GM18511 (cell line): ENCODE data around the gene ATF5.
"Not testable (repeated sequence)": the region's sequence is repeated elsewhere in the genome, so short reads cannot be mapped to it uniquely, and the experiment has no call there.

Experiments
- ATAC-seq: cut with Tn5 transposase; IDR thresholded peaks from one replicate; pipeline ENCODE4 v1.9.1; 2021; ENCODE audit warnings: mild to moderate bottlenecking, moderate library complexity; ENCODE audit not compliant: unreplicated experiment

The ATF5 gene

DNA sequence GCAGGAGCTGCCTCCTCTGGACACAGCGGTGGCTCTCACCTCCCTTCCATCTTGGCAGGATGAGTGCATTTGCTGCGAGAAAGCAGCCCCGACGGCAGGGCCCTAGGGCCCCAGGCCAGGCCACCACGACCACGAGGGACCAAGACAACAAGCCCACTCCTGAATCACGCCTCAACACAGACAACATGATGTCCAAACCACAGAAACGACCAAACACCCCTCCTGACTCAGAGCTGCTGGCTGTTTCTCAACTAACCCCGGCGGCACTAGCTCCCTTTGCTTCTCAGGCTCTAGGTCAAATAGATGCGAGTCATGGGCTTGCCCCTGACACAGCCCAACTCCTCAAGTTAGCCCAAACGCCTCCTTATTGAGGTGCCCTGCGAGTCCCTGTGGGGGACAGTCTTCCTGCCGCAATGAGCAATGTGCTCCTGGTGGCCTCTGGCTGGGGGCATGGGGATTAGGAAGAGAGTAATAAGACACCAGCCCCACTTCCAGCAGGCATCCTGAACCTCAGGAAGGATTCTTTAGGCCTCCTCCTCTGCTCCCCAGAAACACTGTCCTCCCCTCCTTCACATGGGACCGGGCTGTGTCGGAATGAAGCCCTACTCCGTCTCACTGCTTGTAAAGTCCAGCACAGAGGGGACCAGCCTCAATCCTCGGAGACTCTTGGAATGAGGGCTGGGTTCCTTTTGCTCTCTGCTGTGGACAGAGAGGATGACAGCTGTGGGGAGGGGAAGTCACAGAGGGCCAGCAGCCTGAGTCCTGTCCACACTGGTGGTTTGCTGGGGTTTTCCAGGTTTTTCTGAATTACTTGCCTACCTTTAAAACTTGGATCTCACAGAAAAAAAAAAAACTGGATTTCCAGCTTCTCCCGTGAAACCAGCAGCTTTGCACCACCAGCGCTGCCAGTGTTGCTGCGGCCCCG is 6.9 kb upstream of the ATF5 start:
- no peak for ATAC-seq

GRCh38 chr19:49923055-49924003 is 5.7 kb upstream of the ATF5 start:
- no peak for ATAC-seq

GRCh38 chr19:49924004-49924880 is 4.8 kb upstream of the ATF5 start:
- ATAC-seq, result no peak

DNA sequence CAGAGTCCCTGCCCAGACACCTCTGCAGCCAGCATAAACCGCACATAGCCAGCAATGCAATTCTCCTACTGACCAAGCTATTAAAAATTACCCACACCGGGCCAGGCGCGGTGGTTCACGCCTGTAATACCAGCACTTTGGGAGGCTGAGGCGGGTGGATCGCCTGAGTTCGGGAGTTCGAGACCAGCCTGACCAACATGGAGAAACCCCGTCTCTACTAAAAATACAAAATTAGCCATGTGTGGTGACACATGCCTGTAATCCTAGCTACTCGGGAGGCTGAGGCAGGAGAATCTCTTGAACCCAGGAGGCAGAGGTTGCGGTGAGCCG is 4.2 kb upstream of the ATF5 start:
- ATAC-seq, result not testable (repeated sequence)

GRCh38 chr19:49925486-49925885 is 3.5 kb upstream of the ATF5 start:
- ATAC-seq, result no peak

DNA sequence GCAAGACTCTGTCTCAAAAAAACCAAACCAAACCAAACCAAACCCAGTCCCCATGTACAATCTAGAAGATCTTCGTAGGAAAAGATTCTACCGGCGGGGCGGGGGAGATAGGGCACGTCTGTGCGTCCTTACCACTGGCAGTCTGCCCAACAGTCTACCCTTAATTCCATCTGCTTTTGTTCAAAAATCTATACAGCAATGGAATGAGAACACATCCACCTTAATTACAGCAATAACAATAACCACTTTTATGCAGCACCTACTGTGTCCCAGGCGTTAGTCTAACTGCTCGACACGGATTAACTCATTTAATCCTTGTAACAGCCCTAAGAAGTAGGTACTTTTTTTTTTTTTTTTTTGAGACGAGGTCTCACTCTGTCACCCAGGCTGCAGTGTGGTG is 2.5 kb upstream of the ATF5 start:
- ATAC-seq, result no peak

- no peak for ATAC-seq
These were observed 1.3 kb upstream of the ATF5 start for GRCh38 chr19:49927526-49928264.

DNA sequence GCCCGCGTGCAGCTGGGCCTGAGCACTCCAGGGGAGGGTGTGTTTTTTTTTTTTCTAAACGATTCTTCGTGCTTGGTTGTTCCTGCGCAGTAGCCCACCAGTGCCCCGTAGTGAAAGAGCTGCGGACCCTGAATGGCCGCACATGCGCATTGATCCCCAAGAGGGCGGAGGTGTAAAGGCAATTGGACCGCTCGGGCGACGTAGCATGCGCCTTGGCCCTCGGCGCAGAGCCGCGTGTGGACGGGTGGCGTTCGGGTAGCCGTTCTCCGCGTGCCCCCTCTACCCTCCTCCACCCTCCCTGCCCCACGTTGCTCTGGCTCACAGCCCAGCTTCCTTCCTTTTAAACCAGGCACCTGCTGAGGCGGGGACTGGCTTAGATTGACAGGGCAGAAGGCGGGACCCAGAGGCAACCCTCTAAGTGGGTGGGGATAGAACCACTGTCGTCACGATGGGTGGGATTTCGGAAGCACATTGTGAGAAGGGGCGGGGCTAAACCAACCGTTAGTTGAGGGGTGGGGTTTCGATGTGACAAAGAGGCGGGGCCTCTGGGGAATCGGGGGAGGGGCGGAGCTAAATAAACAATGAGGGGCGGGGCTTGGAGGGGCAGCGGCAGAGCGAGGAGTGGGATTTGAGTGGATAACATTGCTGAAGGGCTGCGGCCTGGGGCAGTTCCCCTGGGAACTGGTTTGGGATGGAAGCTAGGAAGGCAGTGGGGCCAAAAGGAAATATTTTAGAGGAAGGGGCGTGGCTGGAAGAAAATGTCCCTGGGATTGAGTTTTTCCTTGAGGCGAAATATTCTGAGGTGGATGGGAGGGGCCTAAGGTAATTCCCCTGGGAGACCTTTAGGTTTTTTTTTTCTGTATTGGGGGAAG is 842 bp downstream of the ATF5 start:
- ATAC-seq, result peak; percentile 62

DNA sequence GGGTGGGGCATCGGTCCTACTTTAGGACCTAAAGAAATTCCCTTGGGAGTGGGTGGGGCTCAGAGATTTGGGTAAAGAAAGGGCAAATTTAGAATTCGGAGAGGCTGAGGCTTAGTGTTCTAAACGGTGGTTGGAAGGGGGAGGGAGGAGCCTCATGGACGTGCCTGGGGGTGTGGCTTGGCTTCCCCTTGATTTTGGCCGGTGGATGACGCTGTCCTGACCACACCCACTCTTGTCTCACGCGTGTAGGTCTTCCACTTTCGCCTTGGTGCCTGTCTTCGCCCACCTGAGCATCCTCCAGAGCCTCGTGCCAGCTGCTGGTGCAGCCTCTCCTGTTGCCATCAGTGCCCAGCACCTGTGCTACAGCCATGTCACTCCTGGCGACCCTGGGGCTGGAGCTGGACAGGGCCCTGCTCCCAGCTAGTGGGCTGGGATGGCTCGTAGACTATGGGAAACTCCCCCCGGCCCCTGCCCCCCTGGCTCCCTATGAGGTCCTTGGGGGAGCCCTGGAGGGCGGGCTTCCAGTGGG is 1.5 kb downstream of the ATF5 start:
- no peak for ATAC-seq

DNA sequence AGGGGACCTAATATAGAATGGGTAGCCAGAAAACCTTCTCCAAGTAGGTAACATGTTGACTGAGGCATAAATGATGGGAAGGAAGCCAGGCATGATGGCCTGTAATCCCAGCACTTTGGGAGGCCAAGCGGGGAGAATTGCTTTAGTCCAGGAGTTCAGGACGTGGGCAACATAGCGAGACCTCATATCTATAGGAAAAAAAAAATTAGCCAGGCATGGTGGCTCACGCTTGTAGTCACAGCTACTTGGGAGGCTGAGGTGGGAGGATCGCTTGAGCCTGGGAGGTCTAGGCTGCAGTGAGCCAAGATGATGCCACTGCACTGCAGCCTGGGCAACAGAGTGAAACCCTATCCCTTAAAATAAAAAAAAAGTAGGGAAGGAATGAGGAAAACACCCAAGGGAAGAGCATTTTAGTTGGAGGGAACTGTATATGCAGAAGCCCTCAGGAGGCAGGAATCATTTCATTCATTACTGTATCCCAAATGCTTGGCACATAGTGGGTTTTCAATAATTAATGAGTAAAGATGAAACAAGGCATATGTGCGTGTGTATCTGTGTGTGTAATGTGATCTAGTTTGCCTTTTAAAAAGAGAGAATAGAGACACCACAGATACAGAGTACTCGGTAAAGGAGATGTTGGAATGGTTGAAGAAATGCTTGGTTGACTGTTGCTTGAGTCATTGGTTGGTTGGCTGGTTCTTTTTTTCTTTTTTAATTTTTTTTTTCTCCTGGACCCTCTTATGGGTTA is 2.5 kb downstream of the ATF5 start:
- ATAC-seq, result no peak

DNA sequence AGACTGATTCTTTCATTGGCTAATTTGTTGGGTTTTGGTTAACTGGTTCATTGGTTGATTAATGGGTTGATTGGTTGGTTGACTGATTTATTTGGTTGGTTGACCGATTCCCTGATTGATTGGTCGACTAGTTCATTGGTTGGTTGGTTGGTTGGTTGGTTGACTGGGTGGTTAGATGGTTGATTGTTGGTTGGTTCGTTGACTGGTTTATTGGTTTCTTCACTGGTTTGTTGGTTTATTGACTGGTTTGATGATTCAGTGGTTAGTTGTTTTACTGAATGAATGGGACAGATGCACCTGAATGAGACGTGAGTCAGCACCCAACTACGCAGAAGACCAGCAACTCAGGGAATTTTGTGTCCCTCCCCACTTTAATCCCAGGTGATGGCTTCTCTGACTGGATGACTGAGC is 3.0 kb downstream of the ATF5 start:
- ATAC-seq, result no peak

- ATAC-seq, result no peak
These were observed 3.7 kb downstream of the ATF5 start for GRCh38 chr19:49932731-49933131.

GRCh38 chr19:49933643-49934042 is 4.6 kb downstream of the ATF5 start:
- no peak for ATAC-seq

DNA sequence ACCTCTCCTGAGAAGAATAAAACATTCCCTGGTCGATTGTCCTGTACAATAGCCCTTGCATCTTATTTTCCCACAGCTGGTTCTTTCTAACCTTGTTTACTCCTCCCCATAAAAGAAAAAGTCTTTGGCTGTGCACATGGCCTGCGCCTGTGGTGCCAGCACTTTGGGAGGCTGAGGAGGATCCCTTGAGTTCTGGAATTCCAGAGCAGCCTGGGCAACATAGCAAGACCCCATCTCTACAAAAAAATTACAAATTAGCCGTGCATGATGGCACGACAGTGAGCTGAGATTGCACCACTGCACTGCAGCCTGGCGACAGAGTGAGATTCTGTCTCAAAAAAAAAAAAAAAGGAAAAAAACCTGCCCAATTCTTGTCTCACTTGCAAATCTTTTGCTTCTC is 7.5 kb downstream of the ATF5 start:
- ATAC-seq, result no peak

DNA sequence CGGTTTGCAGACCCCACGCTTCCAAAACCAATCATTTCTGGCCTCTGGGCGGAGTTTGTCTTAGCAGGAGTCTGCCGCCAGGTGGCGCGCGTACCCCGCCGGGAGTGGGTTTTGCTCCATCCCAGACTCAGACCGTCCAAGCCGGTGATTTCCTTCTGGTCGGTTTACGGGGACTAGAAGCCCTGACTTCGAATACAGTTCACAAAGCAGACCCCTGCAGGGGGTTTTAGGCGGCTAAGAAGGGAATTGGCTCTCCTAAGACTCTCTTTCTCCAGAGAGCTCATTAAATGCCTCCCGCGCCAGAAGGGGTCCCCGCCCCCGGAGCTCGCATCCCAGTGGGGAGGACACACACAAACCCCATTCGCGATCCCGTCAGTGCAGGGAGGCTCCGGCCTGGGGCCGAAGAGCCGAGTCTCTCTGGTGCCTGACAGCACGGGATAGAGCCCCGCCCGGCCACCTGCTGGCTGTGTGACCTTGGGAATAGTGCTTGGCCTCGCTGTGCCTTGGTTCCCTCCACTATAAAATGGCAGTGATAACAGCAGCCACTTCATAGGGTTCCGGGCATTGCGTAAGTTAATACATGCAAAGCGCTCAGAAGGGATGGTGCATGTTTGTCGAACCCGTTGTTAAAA is 8.9 kb downstream of the ATF5 start:
- no peak for ATAC-seq

DNA sequence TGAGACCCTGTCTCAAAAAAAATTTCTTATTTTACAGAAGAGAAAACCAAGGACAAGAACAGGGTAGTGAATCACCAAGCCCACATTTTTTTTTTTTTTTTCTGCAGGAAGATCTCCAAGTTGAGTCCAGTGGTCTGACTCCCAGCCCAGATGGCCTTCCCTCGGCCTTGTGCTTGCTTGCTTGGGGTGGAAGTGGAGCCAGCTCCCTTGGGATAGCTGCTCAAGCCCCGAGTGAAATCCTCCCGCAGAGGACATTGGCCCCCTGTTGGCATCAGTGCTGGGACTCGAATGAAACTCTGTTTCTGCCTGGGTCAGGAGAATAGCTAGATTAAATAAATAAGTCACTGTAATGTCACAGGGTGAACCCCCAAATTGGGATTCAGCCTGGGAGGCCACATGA is 9.7 kb downstream of the ATF5 start:
- ATAC-seq, result no peak

DNA sequence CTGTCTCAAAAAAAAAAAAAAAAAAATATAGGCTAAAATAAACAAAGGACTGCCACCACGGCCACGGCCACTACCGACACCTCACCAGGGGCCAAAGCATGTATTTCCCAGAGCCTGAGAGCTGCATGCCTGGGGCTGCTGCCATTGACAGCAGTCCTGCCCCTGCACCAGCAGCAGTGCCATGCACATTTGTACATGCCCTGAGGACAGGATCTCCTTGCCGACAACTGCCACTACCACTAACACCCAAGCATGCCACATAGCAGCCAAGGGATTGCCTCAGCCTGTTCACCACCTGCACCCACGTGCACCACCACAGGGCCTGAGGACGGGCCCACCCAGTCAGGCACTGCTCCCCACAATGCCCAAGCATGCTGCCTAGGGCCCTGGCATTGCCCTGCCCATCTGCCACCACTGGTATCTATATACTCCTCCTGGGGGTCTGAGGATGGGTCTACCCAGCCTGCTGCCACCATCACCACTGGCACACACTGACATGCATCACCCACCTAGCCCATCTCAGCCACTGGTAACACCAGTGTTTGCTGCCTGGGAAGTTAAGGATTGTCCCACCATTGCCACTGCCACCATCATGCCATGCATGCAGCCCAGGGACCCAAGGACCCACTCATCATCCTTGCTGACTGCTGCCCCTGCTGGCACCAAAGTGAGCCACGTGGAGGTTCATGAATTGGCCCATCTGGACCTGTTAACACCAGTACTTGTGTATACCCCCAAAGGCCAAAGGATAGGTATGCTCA is 10.9 kb downstream of the ATF5 start:
- ATAC-seq, result no peak
